ENCODE data around the gene ZDHHC11.
"Not testable (repeated sequence)": the region's sequence is repeated elsewhere in the genome, so short reads cannot be mapped to it uniquely, and the experiment has no call there.

Gene ZDHHC11

DNA sequence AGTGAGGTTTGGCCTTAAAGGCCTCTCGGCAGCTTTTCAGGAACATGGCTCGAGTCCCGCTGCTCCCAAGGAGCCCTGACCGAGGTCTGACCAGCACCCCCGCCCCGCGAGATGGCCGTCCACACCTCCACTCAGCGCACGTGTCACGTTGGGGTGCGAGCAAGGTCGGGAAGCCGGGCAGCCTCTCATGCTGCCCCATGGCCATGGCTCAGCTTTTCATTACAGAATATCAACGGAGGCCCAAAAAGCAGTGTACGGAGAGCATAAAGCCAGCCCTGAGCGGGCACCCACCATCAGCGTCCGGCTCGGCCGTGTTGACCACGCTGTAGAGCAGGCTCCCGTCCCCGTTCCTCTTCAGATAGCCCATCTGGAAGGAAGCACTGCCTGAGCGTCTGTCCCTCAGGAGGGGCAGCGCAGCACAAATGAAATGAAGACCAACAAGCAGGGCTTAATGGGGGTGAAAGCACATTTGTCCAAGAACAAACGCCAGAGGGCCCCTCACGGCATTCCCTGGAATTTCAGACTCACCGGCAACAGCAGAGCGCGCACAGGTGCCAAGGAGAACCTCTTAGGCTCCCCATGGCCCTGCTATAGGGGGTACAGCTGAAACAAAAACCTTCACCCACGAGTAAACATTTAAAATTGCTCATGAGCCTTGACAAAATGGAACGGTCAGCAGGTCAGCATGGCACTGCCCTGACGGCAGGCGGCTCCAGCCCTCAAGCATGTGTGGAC lies 30.2 kb upstream of the ZDHHC11 start:
- DNase-seq (ENCODE audit: low spot score) = no peak

DNA sequence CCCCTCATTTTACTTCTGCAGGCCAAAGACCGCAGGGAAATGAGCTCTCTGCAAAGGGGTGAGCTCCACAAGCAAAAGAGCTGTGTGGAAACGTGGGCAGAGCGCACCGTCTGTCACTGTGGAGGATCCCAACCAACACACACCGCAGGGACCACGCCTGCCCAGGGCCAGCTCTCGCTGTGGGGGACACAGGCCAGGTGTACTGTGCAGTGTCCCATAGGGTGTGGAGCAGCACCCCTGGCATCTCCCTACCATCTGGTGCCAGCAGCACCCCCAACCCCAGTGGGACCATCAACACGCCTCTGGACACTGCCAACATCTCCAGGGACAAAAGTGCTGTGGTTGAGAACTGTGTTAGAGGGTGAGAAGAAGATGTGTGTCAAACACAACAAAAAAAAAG lies 27.9 kb upstream of the ZDHHC11 start:
- DNase-seq (ENCODE audit: low spot score) = not testable (repeated sequence)

DNA sequence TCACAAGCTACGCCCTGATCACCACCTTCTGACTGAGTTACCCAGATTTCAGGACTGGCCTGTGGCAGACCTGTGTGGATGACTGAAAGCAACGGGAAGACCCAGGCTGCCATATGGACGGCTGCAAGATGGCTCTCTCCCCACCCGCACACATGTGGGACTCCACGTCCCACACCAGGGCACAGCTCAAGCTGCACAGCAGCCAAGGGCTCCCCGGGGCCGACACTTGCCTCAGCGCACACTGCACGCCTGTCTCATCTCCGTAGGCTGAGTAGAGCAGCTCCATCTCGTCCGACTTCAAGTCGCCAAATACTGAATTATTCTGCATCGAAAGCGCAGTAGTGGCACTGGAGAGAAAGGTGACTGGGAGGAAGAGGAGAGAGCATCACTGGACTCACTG lies 27.3 kb upstream of the ZDHHC11 start:
- DNase-seq (ENCODE audit: low spot score) = no peak

DNA sequence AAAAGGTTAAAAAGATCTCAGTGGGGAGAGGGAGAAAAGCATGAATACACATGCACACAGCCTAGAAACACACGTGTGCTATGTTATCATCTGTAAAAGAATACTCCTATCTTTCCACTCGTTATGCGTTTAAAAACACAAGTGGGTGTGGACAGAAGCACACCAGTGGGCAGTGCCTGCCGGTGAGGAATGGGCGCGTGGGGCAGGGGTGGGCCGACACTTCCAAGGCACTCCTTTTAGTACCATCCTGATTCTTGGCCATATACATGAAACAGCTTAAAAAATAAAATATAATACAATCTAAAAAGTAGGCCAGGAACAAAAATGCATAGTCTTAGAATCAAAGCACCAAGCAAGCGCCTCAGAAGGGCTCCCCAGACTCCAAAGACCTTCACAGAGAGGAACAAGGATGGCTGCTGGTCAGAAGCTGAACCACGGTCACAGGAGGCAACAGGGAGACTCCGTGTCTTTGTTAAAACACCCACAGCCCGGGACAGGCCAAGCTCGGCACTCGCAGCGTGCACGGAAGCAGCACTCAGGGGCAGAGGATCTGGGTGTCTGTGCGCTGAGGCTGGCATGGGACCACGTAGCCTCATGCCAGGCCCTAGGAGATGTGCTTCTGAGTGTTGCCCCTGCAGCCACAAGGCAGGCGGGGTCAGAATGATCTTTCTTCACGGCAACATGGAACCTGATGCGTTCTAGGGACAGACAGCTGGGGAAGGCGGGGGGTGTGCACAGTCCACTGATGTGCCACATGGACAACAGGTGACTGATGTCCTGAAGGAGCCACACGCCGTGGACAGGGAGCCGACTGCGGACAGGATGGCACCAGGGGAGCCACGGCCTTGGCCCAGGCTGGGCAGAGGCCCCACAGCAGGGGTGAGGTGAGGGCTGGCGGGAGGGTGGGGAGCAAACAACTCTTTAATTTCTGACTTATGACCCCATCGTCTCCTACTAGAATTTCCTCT lies 25.9 kb upstream of the ZDHHC11 start:
- no peak for DNase-seq (ENCODE audit: low spot score)

DNA sequence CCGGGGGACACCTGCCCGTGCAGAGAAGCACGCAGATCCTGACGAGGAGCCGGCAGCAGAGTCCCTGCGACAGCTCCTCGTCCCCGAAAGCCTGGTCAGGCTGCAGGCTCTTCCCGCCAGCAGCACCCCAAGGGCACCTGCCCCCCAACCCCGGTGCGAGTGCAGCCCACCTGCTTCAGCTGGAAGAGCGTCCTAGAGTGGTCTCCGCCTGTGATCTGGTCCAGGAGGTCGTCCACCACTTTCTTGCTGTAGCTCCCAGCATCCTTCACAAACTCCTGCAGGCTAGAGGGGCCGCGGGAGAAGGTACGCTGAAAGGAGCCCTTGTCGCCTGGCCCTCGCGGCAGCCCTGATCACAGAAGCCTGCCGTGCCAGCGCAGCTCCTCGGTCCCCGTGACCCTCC lies 25.1 kb upstream of the ZDHHC11 start:
- no peak for DNase-seq (ENCODE audit: low spot score)

DNA sequence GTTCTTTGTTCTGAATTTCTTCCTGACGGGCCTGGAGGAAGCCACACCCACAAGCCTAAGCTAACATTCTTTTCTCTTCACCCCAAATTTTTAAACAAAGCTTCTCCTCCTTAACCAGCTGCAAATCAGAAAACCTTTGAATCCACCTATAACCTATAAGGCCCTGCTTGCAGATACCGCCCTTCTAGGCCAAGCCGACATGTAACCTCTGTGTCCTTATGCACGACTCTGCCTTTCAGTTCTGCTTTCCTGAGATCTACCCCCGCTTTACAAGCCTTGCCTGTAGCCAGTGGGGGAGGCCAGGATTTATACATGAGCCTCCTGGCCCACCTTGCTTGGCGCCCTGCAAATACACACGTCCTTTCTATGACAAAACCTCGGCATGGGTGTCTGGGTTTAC lies 22.5 kb upstream of the ZDHHC11 start:
- DNase-seq (ENCODE audit: low spot score) = no peak

DNA sequence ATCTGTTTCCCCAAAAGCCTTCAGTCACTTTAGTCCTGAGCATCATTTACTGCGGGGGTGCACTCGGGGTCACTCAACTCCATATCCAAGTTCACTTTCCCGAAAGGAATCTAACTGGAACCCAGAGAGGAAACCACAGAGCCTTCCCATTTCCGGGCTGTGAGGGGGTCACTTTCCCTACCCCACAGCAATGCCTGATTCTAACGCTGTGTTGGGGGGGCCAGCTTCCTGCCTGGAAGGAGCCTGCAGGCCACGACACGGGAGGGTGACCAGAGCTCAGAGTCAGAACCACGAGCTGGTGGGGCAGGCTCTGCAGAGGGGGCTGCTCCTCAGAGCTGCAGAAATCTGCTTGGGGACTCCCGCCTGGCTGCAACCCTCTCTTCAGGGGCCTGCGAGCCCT lies 21.5 kb upstream of the ZDHHC11 start:
- no peak for DNase-seq (ENCODE audit: low spot score)

DNA sequence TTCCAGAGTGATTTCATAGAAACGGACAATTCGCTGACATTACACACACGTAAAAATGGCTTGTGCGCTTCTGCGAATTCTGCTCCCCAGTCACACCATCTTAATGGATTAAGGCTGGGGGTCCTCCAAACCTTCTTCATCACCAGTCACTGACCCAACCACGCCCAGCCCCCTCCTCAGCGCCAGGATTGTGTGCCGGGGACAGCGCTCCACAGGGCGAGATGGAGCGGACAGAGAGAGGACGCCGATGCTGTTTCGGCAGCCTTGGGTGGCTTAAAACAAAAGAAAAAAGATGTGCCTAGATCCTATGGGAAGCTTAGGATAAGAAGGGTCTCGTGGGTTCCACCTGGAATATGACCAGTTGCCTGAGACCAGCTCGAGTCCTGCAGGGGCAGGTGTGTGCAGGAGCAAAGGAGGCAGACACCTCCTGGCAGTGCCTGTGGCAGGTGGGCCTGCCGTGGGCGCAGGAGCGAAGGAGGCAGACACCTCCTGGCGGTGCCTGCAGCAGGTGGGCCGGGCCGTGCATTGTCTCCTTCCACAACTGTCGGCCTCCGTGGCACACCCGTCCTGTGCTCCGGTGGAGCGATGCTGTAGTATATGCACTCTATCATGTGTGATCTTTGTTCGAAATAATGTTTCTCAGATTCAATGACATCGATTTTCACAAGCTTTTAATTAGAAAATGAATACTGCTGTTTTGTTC lies 21.0 kb upstream of the ZDHHC11 start:
- no peak for DNase-seq (ENCODE audit: low spot score)

DNA sequence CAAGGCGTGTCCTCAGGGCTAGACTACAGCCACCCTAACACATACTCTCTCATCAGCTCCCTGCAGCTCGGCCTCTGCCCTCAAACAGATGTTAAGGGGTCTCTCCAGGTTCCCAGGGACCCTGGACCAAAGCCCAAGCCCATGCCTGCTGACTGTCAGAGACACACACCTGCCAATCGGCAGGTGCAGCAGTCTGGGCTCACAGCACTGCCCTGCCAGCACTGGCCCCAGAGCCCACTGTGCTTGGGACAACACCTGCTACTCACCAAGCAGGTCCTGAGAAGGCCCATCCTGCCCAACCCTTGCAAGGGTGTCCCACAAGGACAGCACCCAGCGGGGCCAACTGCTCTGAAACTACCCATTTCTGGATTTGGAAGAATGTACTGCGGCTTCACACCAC lies 20.2 kb upstream of the ZDHHC11 start:
- no peak for DNase-seq (ENCODE audit: low spot score)

DNA sequence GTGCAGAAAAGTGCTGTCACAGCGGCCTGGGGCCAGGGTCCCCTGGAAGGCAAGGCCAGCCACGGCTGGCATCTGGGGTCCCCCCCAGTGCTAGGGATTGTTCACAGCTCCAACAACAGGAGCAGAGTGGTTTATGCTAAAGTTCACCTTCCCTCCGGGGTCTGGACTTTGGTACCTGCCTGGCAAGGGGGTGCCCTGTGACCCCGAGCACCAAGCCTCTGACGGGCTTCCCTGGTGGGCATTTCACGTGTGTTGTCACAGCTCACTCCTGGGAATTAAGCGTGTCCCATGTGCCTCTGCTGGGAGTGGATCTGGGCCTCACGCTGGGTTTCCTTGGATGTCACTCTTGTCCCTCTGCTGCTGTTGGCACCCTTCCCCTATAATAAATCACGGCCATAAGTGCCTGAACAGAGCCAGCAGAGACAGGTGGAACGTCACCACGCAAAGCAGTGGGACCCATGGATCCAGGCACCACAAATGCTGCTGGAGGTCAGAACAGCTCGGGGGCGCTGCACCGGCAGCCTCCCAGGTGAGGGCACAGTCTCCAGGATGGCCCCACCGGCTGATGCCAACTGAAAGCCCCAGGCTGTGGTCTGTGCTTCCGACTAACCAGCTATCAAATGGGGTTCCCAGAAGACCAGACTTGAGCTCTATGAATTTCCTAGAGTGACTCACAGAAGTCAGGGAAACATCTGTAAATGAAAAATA lies 17.8 kb upstream of the ZDHHC11 start:
- no peak for DNase-seq (ENCODE audit: low spot score)

DNA sequence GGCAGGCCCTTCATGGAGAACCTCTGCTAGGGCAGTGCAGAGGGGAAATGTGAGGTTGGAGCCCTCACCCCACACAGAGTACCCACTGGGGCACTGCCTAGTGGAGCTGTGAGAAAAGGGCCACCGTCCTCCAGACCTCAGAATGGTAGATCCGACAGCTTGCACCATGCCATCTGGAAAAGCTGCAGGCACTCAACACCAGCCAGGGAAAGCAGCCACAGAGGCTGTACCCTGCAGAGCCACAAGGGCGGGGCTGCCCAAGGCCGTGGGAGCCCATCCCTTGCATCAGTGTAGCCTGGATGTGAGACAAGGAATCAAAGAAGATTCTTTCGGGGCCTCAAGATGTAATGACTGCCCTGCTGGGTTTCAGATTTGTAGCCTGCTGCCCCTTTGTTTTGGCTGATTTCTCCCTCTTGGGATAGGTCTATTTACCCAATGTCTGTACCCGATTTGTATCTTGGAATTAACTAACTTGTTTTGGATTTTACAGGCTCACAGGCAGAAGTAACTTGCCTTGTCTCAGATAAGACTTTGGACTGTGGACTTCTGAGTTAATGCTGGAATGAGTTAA lies 16.6 kb upstream of the ZDHHC11 start:
- DNase-seq (ENCODE audit: low spot score) = no peak

DNA sequence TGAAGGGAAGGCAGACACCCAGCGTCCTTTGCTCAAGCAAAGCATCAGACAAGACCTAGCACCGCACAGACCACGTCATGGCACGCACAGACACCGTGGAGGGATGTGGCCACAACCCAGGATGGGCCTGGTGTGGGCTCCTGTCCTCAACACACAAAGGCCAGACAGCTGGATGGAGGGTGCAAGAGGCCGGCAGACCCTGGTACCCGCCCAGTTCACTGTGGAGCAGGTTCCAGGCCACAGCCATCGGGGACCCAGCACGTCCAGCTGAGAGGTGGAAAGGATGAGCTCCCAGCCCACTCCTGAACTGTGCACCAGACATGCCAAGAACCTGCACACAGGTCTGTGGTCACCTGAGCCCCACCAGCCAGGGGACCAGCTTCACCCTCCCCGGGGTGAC lies 15.0 kb upstream of the ZDHHC11 start:
- DNase-seq (ENCODE audit: low spot score) = no peak

DNA sequence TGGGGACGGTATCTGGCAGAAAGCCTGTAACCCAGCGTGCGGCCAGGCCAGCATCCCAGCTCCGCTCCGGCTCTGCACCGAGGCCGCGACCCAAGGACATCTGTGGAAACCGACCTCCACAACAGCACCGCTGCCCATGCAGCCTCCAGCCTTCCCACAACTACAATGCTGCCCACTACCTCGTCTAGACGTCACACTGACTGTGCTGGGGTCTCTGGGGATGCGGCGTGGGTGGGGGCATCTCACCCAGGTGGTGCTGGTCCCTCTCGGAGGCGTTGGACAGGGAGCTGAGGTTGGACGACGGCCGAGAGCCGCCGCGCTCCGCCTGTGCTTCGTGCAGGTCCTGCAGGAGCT lies 14.4 kb upstream of the ZDHHC11 start:
- no peak for DNase-seq (ENCODE audit: low spot score)

DNA sequence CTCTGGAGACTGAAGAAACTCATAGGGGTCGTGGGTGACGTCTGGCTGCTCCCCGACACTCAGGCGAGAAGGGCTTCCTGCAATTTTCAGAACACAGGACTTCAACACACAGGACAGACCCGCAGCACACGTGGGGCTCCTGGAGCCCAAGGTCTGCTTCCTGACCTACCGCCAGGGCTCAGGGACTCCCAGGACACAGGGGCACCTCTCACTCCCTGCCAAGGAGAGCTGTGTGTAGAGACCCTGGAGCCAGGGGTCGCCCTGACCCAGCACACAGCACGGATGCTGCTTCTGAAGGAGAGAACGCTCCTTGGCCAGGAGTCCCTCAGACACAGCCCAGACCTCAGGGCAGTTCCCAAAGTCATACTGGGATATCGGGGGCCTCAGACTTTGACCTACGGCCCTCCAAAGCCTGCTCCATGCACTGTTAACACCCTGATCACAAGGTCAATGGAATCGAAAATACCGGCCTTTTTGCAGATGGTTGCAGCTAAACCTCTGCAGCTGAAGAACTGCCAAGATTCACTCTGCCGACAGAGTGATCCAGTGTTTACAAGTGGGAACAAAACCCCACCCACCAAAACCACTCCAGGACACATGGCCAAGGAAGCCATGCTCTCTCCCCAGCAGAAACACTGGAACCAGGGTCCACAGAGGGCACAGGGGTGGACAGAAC lies 13.8 kb upstream of the ZDHHC11 start:
- DNase-seq (ENCODE audit: low spot score) = no peak

DNA sequence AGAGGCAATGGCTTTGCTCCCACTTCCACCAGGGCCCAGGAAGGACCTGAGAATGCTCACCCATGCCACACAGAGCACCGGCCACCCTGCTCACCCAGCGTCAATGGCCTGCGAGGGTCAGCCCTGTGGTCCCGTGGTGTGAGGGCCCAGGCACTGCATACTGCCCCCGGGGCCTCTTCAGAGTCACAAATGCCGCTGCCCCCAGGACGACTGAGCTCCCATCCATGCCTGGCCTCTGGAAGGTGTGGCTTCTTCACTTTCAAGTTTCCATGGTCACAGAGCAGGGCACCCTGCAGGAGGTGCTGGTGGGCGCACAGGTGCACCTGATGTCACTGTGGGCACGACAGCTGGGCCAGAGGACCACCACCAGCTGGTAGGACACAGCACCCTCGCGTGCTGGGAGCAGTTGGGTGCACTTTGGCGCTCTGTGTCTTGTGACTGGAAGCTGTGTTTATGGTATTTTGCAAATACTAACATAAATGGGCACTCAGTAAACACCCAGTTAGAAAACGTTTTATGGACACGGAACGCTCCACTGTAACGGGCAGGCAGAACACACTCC lies 12.5 kb upstream of the ZDHHC11 start:
- no peak for DNase-seq (ENCODE audit: low spot score)

DNA sequence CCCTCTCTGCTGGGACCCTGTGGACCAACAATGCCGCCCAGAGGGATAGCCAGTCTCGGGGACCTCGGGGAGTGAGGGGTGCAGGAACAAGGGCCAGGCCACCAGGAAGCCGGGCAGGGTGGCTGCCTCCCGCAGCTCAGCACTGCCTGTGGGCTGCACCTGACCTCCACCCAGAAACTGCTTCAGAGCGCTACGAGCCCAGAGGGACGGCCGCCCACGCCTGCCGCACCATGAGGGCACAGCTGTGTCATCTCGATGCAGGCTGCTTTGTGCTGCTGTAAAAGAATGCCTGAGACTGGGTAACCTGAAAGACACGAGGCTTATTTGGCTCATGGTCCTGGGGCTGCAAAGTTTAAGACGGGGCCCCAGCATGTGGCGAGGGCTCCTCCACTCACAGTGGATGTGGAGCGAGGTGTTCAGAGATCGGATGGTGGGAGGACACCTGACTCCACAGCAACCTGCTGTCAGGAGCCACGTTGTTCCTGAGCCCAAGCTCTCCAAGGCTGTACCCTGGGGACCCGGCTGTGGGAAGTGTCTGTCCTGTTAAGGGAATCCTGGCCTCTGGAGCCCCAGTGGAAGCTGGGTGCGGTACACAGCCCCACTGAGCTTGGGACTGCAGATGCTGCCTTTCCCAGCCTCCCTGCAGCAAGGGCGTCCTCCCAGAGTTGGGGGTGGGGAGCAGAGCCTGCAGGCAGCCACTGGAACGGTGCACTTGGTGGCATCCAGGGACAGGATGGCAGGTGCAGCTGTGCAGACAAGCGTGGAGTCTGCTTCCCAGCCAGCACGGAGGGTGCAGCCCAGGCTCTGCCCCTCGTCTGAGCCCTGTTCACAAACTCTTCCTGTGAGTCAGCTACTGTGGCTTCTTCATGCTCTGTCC lies 11.8 kb upstream of the ZDHHC11 start:
- peak; percentile 18 for DNase-seq (ENCODE audit: low spot score)

DNA sequence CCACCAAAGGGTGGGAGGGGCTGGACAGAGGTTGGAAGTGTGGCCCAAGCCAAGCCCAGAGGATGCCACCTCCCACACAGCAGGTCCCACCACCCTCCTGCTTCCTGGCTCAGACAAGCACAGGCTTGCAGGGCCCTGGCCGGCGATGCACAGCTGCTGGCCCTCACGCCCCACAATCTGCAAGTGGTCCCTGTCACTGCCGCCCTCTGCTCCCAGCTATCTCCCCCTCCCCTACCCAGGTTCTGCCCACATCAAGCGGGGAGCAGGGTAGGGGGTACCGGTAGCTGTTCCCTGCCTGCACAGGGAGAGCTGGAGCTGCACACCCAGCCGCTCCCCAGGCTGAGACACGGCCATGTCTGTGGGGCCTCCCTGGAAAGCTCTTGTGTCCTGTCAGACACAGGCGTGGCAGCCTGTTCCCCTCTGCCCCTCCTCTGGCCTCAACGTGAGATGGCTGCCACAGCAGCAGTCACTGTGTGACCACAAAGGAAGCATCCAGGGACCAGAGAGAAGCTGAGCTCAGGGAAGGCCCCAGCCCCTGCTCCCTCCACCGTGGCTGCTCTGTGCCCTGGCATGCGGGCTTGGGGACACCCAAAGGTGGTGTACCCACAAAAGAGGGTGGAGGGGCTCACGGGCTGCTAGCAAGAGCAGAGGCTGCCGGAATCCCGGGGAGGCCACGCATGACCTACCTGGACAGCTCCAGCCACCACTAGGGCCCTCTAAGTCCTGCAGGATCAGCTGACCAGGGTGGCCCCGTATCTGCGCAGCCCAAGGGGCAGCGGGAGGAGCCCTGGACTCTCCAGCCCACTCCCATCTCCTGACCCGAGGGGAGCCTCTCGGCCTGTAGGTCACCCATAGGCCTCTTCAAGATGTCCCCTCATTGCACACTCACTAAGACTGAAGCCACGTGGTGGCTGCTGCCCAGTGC lies 10.9 kb upstream of the ZDHHC11 start:
- DNase-seq (ENCODE audit: low spot score) = no peak

DNA sequence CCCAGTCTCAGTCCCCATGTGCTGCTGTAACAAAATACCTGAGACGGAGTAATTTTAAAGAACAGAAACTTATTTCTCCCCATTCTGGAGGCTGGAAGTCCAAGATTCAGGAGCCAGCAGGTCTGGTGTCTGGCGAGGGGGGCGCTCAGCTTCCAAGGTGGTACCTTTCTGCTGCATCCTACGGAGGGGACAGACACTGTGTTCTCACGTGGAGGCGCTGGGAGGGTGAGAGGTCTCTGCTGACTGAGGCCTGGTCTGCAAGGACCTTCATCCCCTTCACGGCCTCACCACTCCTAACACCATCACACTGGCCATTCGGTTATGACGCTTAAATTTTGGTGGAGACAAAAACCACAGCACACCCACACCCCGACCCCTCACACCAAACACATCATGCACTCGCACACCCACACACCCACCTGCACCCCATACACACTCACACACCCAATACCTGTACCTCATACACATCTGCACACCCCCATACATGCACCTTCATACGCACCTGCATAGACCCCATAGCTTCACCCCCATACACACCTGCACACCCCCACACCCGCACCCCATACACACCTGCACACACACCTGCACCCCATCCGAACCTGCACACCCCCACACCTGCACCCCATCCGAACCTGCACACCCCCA lies 9.8 kb upstream of the ZDHHC11 start:
- no peak for DNase-seq (ENCODE audit: low spot score)

All from kidney capillary endothelial cell (primary cell).